Thymus (tissue), 11 donors: Measurements from ENCODE around the gene EMB. TPM values are rescaled to one million over a fixed set of nuclear protein-coding genes. Genes with fewer than 3 reads are reported as not detected.
"Not testable (repeated sequence)": the region's sequence is repeated elsewhere in the genome, so short reads cannot be mapped to it uniquely, and the experiment has no call there.

ENCODE experiments used
- DNase-seq, 9 donors: peaks; one replicate each; pipeline ENCODE4 v3.0.0-alpha.2; 2013; ENCODE audit warnings: low spot score in 9 of 9, low read depth in 6 of 9, missing footprints in 1 of 9
- H3K27ac ChIP-seq, 2 donors: one replicate each; pipeline ENCODE4 v1.5.1; 2013; ENCODE audit warnings: control low read depth in 1 of 2, low read depth in 1 of 2, low read length in 1 of 2, mild to moderate bottlenecking in 1 of 2, moderate library complexity in 1 of 2
- H3K27me3 ChIP-seq, 2 donors: one replicate each; pipeline ENCODE4 v1.5.1; 2013; ENCODE audit warnings: low read length in 1 of 2; ENCODE audit not compliant: control insufficient read depth in 2 of 2, insufficient read depth in 1 of 2
- H3K36me3 ChIP-seq, 2 donors: one replicate each; pipeline ENCODE4 v1.5.1; 2013; ENCODE audit warnings: low read length in 1 of 2, mild to moderate bottlenecking in 1 of 2, moderate library complexity in 1 of 2; ENCODE audit not compliant: control insufficient read depth in 2 of 2, insufficient read depth in 2 of 2
- H3K4me1 ChIP-seq, 2 donors: one replicate each; pipeline ENCODE4 v1.5.1; 2013; ENCODE audit warnings: low read length in 2 of 2; ENCODE audit not compliant: control insufficient read depth in 2 of 2, insufficient read depth in 2 of 2
- H3K4me3 ChIP-seq, 2 donors: one replicate each; pipeline ENCODE4 v1.5.1; 2013; ENCODE audit warnings: low read length in 2 of 2, control low read depth in 1 of 2, mild to moderate bottlenecking in 1 of 2
- H3K9me3 ChIP-seq, 2 donors: one replicate each; pipeline ENCODE4 v1.5.1; 2013; ENCODE audit warnings: low read length in 1 of 2, mild to moderate bottlenecking in 1 of 2; ENCODE audit not compliant: control insufficient read depth in 2 of 2, insufficient read depth in 1 of 2
- WGBS: extraction: QIAGEN DNeasy Blood & Tissue Kit; methylation state at CpG from one replicate; pipeline ENCODE4 v1.1.7; 2013; 5-methylcytosine and 5-hydroxymethylcytosine counted together
- polyA plus RNA-seq: library from polyadenylated mRNA; stranded (reverse); fragments of 200-250 nt; gene quantifications from one replicate; pipeline ENCODE4 v1.2.3, GENCODE V29; 2013
- total RNA-seq: library from RNA; stranded (reverse); fragments of 120-200 nt; gene quantifications from one replicate; pipeline ENCODE4 v1.2.4, GENCODE V29; 2013
- donor health status: healthy.

Gene EMB
- total and polyA plus RNA-seq, 2 donors: 45.0 to 95.2 TPM

- Histone ChIP-seq H3K4me1 (no peaks in the 10 kb centered on the region), H3K4me3 (no peak overlapping the region), H3K36me3 (no peaks in the 10 kb centered on the region), H3K9me3 (no peaks in the 10 kb centered on the region), H3K27ac (no peak overlapping the region), H3K27me3 (no peaks in the 10 kb centered on the region)
- WGBS: 95% methylated on average over 1 of the region's 1 CpG
- DNase-seq: no peak
Observed at GRCh38 chr5:50406877-50407276, 34.2 kb downstream of the EMB start.

GRCh38 chr5:50401336-50401735, 39.8 kb downstream of the EMB start:
- DNase-seq: no peak
- Histone ChIP-seq H3K36me3 (no peaks in the 10 kb centered on the region), H3K9me3 (no peaks in the 10 kb centered on the region), H3K27me3 (no peaks in the 10 kb centered on the region), H3K4me1 (no peaks in the 10 kb centered on the region), H3K4me3 (no peak overlapping the region), H3K27ac (no peak overlapping the region)
- WGBS: 66% methylated on average over 3 of the region's 3 CpGs

GRCh38 chr5:50393925-50394609, 47.0 kb downstream of the EMB start:
- H3K4me3 ChIP-seq, H3K9me3 ChIP-seq, H3K27ac ChIP-seq, H3K4me1 ChIP-seq, H3K36me3 ChIP-seq, H3K27me3 ChIP-seq, DNase-seq: not testable (repeated sequence)
- 96% methylated on average over 2 of the region's 2 CpGs for WGBS

- H3K4me3 ChIP-seq, H3K36me3 ChIP-seq, H3K27me3 ChIP-seq, H3K9me3 ChIP-seq, H3K27ac ChIP-seq, H3K4me1 ChIP-seq, DNase-seq: not testable (repeated sequence)
- WGBS: 96% methylated on average over 3 of the region's 3 CpGs
Observed at GRCh38 chr5:50392289-50392688, 48.8 kb downstream of the EMB start.

GRCh38 chr5:50384381-50384780, 56.7 kb downstream of the EMB start:
- H3K4me1 ChIP-seq, DNase-seq, H3K27me3 ChIP-seq, H3K27ac ChIP-seq, H3K4me3 ChIP-seq, H3K36me3 ChIP-seq: not testable (repeated sequence)
- WGBS: 48% methylated on average over 2 of the region's 2 CpGs
- H3K9me3 ChIP-seq: peaks cover 0 to 11% of the 10 kb centered on the region in 2 donors

- not testable (repeated sequence) for H3K27me3 ChIP-seq, DNase-seq, H3K27ac ChIP-seq, H3K36me3 ChIP-seq, H3K4me1 ChIP-seq, H3K4me3 ChIP-seq, H3K9me3 ChIP-seq
- 98% methylated on average over 11 of the region's 11 CpGs for WGBS
Observed at GRCh38 chr5:50376696-50377095, 64.4 kb downstream of the EMB start.

GRCh38 chr5:50369287-50370033, 71.6 kb downstream of the EMB start:
- DNase-seq, H3K27me3 ChIP-seq, H3K4me1 ChIP-seq, H3K4me3 ChIP-seq, H3K27ac ChIP-seq, H3K36me3 ChIP-seq: not testable (repeated sequence)
- WGBS: 98% methylated on average over 16 of the region's 16 CpGs
- peaks cover 0 to 10% of the 10 kb centered on the region in 2 donors for H3K9me3 ChIP-seq

GRCh38 chr5:50365426-50366251, 75.4 kb downstream of the EMB start:
- Histone ChIP-seq H3K4me3 (no peak overlapping the region), H3K9me3 (peaks cover 0 to 10% of the 10 kb centered on the region in 2 donors), H3K27ac (no peak overlapping the region), H3K4me1 (no peaks in the 10 kb centered on the region), H3K36me3 (no peaks in the 10 kb centered on the region), H3K27me3 (no peaks in the 10 kb centered on the region)
- no peak for DNase-seq
- 73% methylated on average over 8 of the region's 8 CpGs for WGBS
